Glutamatergic neuron (in vitro differentiated cells): Measurements from ENCODE around the gene PPIP5K2. TPM values are rescaled to one million over a fixed set of nuclear protein-coding genes. Genes with fewer than 3 reads are reported as not detected.

Source experiments
- DNase-seq: peaks from one replicate; pipeline ENCODE4 v3.0.0; 2022
- H3K27ac Mint-ChIP-seq: one replicate; pipeline ENCODE4 v1.8.0; 2020; ENCODE audit warnings: mild to moderate bottlenecking, mixed read lengths, inconsistent platforms; ENCODE audit not compliant: unreplicated experiment
- H3K27me3 Mint-ChIP-seq: one replicate; pipeline ENCODE4 v1.8.0; 2020; ENCODE audit warnings: mild to moderate bottlenecking, moderate library complexity, mixed read lengths, inconsistent platforms; ENCODE audit not compliant: unreplicated experiment
- H3K36me3 Mint-ChIP-seq: one replicate; pipeline ENCODE4 v1.8.0; 2020; ENCODE audit warnings: mild to moderate bottlenecking, mixed read lengths, inconsistent platforms; ENCODE audit not compliant: unreplicated experiment
- H3K4me1 Mint-ChIP-seq: one replicate; pipeline ENCODE4 v1.8.0; 2020; ENCODE audit warnings: mild to moderate bottlenecking, low read depth, mixed read lengths, inconsistent platforms; ENCODE audit not compliant: unreplicated experiment
- H3K4me3 Mint-ChIP-seq: one replicate; pipeline ENCODE4 v1.8.0; 2020; ENCODE audit warnings: mild to moderate bottlenecking, mixed read lengths, inconsistent platforms; ENCODE audit not compliant: unreplicated experiment
- H3K9me3 Mint-ChIP-seq: one replicate; pipeline ENCODE4 v1.8.0; 2020; ENCODE audit warnings: mild to moderate bottlenecking, moderate library complexity, mixed read lengths, inconsistent platforms; ENCODE audit not compliant: unreplicated experiment
- CTCF ChIP-seq: fragments of 200-600 bp; sonication (generic); IDR thresholded peaks from one replicate; pipeline ENCODE4 v1.5.0; 2021; ENCODE audit not compliant: partially characterized antibody, unreplicated experiment
- total RNA-seq: library from RNA; stranded (reverse); fragmentation: NEBNext Ultra II Directional; extraction: Animal tissue kit (Norgen Biotek cat#: 25700); gene quantifications from one replicate; pipeline ENCODE4 v1.2.1, GENCODE V29; 2021; ENCODE audit not compliant: unreplicated experiment

PPIP5K2 gene
- total RNA-seq, 1 donor from 2014 or later: 134 TPM

- H3K4me1 Mint-ChIP-seq: peaks cover 8% of the 10 kb centered on the region
- no peak for DNase-seq
- no peaks in the 10 kb centered on the region for H3K36me3 Mint-ChIP-seq
These were observed 884 bp upstream of the PPIP5K2 start for GRCh38 chr5:103119070-103119764.

DNA sequence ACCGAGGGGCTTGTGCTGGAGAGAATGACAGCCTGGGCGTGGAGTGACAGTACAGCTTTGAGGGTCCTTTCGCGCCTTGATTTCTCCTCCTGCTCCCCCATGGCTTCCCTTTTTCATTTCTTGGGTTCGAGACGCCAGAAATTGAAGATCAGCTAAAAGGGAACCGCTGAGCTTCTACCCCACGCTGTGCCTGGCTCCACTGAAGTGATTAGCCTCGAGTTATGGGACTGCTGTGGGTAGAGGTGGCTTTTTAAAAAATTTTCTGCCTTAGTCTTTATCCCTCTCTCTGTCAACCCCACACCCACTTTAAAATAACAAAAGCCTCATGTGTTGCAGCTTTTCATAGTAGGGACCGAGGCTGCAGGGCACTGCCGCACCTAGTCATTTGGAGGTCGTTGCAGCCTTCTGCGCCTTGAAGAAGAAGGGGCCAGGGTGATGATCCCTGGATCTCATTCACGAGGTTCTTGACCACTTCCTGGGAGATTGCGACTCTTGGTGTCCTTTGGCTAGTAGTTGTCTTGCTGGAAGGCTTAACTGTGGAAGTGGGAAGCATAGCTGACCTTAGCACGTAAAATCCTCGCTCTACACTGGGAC, 603 bp downstream of the PPIP5K2 start:
- peak overlapping the region; percentile 97 for H3K27ac Mint-ChIP-seq
- no peak for TF ChIP-seq CTCF
- DNase-seq: no peak
- peaks cover 13% of the 10 kb centered on the region for H3K9me3 Mint-ChIP-seq
- peaks cover 8% of the 10 kb centered on the region for H3K4me1 Mint-ChIP-seq
- H3K27me3 Mint-ChIP-seq: peaks cover 4% of the 10 kb centered on the region
- no peaks in the 10 kb centered on the region for H3K36me3 Mint-ChIP-seq
- peak overlapping the region; percentile 96 for H3K4me3 Mint-ChIP-seq

More at GRCh38 chr5:103119070-103119764, 884 bp upstream of the PPIP5K2 start:
- no peak for TF ChIP-seq CTCF
- H3K9me3 Mint-ChIP-seq: peaks cover 15% of the 10 kb centered on the region
- H3K27ac Mint-ChIP-seq: peak overlapping the region; percentile 97
- peak overlapping the region; percentile 96 for H3K4me3 Mint-ChIP-seq
- H3K27me3 Mint-ChIP-seq: peaks cover 4% of the 10 kb centered on the region

DNA sequence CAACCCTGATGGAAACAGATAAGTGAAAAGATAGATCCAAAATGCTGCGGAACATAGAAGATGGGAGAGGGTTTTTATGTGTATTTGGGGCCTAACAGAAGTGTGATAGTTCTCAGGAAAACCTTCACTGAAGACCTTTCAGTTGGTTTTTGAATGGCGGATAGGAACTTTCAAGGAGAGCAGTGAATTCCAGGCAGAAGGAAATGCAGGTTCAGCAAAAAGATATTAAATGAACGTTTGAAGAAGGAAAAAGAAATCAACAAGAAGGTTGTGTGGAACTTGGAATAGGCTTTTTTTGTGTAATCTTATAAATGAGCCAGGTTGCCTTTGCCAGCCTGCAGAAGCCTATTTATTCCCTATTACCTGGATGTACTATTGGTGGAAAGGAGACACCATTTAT, 2.1 kb downstream of the PPIP5K2 start:
- H3K4me1 Mint-ChIP-seq: peaks cover 8% of the 10 kb centered on the region
- H3K36me3 Mint-ChIP-seq: no peaks in the 10 kb centered on the region
- no peak for DNase-seq
- H3K4me3 Mint-ChIP-seq: peak overlapping the region; percentile 96
- H3K27me3 Mint-ChIP-seq: peaks cover 4% of the 10 kb centered on the region
- no peak overlapping the region for H3K27ac Mint-ChIP-seq
- TF ChIP-seq CTCF: no peak
- H3K9me3 Mint-ChIP-seq: peaks cover 13% of the 10 kb centered on the region

DNA sequence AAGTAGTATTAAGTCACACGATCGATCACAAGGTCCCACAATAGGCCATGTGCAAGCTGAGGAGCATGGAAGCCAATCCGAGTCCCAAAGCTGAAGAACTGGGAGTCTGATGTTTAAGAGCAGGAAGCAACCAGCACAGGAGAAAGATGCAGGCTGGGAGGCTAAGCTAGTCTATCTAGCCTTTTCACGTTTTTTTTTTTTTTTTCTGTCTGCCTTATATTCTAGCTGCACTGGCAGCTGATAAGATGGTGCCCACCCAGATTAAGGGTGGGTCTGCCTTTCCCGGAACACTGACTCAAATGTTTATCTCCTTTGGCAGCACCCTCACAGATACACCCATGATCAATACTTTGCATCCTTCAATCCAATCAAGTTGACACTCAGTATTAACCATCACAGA, 6.5 kb downstream of the PPIP5K2 start:
- Mint-ChIP-seq H3K4me3 (no peak overlapping the region), H3K9me3 (peaks cover 2% of the 10 kb centered on the region), H3K27ac (no peak overlapping the region), H3K4me1 (peaks cover 6% of the 10 kb centered on the region), H3K27me3 (no peaks in the 10 kb centered on the region), H3K36me3 (no peaks in the 10 kb centered on the region)
- no peak for DNase-seq
- no peak for TF ChIP-seq CTCF

GRCh38 chr5:103127292-103127817, 7.3 kb downstream of the PPIP5K2 start:
- peaks cover 2% of the 10 kb centered on the region for H3K9me3 Mint-ChIP-seq
- H3K36me3 Mint-ChIP-seq: no peaks in the 10 kb centered on the region
- no peak for TF ChIP-seq CTCF

More at GRCh38 chr5:103127292-103127817, 7.3 kb downstream of the PPIP5K2 start:
- DNase-seq: no peak
- H3K27ac Mint-ChIP-seq: no peak overlapping the region
- H3K27me3 Mint-ChIP-seq: no peaks in the 10 kb centered on the region
- peaks cover 3% of the 10 kb centered on the region for H3K4me1 Mint-ChIP-seq
- no peak overlapping the region for H3K4me3 Mint-ChIP-seq
